ENCODE data around the gene PCDH20. TPM values are rescaled to one million over a fixed set of nuclear protein-coding genes. Genes with fewer than 3 reads are reported as not detected.

Gene PCDH20
- polyA plus RNA-seq, 3 donors, result not detected

DNA sequence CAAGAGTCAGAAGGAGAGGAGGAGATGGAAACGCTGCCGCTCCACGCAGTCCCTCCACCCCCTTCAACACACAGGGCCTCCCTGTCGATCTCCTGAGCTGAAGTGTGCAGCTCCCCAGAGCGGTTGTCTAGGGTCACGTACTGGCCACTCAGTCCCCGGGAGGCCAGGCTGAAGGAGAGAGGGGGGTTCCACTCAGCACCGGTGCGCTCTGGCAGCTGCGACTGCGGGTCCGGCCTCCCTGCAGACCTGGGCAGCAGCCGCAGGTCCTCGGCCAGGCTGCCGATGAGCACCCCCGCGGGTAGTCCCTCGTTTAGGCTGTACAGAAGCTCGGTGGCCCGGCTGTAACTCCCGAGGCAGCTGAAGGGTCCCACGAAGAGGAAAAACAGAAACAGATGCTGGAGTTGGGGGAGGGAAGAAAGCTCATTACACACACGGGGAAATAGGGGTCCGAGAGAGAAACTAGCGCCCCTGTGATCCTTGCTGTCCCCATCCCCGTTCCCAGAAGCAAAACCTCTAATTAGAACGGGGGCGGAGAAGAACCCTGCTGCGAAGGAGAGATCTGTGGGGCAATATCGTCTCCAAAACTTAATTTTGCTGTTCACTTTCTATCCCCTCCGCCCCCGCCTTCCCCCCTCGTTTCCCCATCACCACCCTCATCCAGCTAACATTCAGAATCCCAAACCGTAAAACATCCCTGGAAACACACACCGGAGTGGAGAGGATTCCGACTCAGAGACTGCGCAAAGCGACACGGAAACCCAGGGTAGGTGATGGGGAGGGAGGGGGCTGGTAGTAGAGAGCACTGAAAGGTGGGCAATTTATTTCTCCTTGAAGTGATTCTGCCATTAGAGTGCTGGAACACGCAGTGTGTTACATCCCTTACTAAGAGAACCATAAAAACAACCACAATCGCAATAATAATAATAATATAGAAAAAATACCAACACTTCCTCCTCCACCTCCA is 1.8 kb downstream of the PCDH20 start:
- no peaks in the 10 kb centered on the region for H3K4me1 ChIP-seq (ENCODE audit: control insufficient read depth in 1 of 2, insufficient read depth in 2 of 2, low read length in 2 of 2)
- TF ChIP-seq CTCF (IDR thresholded peaks at IDR 0.05), result no peak
- no peaks in the 10 kb centered on the region for H4K20me1 ChIP-seq (ENCODE audit: insufficient read depth, low read length)
- no peak overlapping the region for H3K4me3 ChIP-seq (replicated peaks in 1 of 3; ENCODE audit: low read depth in 2 of 3, low read length in 3 of 3)
- Mint-ChIP-seq H3K27me3 (ENCODE audit: low read depth in 3 of 3) (peaks cover 33 to 40% (median 36%) of the 10 kb centered on the region in 3 donors), H3K27ac (peak overlapping the region in 2 of 7 donors; percentile 4 to 61), H3K9me3 (peaks cover 0 to 13% (median 2%) of the 10 kb centered on the region in 7 donors), H3K36me3 (peaks cover 0 to 3% of the 10 kb centered on the region in 2 donors), H3K4me3 (peak overlapping the region in 1 of 2 donors; percentile 84), H3K4me1 (peaks cover 12% of the 10 kb centered on the region)
- intact Hi-C loops (cut with micrococcal nuclease), result no loop called here
- H3K36me3 ChIP-seq (replicated peaks in 1 of 2; ENCODE audit: control insufficient read depth in 1 of 2, insufficient read depth in 2 of 2, low read length in 2 of 2), result no peaks in the 10 kb centered on the region
- no peak overlapping the region for H2AFZ ChIP-seq (ENCODE audit: insufficient read depth, low read depth, low read length, poor library complexity, severe bottlenecking)
- no peak overlapping the region for H3K27ac ChIP-seq (ENCODE audit: low read depth in 1 of 2, low read length in 2 of 2)
- DNase-seq, result no peak
- no peaks in the 10 kb centered on the region for H3K79me2 ChIP-seq (ENCODE audit: insufficient read depth, low read length)
- 4% methylated on average over 18 of the region's 41 CpGs for WGBS (ENCODE audit: insufficient coverage)
- H3K9ac ChIP-seq (ENCODE audit: insufficient read depth, low read length, poor library complexity, severe bottlenecking), result no peak overlapping the region
- no peak overlapping the region for H3K4me2 ChIP-seq (replicated peaks; ENCODE audit: extremely low read depth, low read length, poor library complexity, severe bottlenecking)
- H3K27me3 ChIP-seq (ENCODE audit: control insufficient read depth in 2 of 2, insufficient read depth in 2 of 2, low read length in 2 of 2), result peaks cover 25 to 40% of the 10 kb centered on the region in 2 donors
- peaks cover 0 to 7% of the 10 kb centered on the region in 2 donors for H3K9me3 ChIP-seq (replicated peaks in 1 of 2; ENCODE audit: control insufficient read depth in 1 of 2, insufficient read depth in 1 of 2, low read length in 2 of 2)

DNA sequence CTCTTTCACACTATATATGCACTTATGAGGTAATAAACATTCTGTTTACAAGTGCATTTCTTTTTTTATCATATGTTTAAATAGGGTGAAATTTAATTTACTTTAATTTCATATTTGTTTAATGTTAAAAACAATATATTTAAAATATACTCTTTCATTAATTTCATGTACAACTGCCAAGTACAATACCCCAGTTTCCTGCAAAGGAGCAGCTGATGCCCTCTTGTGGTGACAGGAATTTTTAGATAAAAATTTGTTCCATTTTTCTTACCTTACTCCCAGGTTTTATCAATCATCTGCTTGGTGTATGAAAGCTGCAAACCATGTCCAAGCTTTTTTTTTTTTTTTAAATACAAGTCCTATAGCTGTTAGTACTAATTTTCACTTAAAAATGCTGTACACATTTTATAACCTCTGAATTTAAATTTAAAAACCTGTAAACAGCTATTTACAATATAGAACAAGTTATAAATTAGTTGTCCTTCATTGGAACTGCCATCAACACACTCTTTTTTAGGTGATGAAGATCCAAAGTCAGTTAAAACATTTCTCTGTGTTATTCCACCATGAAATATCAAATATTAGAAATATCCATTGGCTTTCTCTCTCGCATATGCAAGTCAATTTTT is 4.9 kb downstream of the PCDH20 start:
- Mint-ChIP-seq H3K4me1 (peaks cover 12% of the 10 kb centered on the region), H3K27ac (no peak overlapping the region), H3K36me3 (peaks cover 0 to 3% of the 10 kb centered on the region in 2 donors), H3K9me3 (peaks cover 0 to 11% (median 2%) of the 10 kb centered on the region in 7 donors), H3K27me3 (ENCODE audit: low read depth in 3 of 3) (peaks cover 30% of the 10 kb centered on the region in 3 donors), H3K4me3 (no peak overlapping the region)
- Histone ChIP-seq H3K9ac (ENCODE audit: insufficient read depth, low read length, poor library complexity, severe bottlenecking) (no peak overlapping the region), H3K4me2 (replicated peaks; ENCODE audit: extremely low read depth, low read length, poor library complexity, severe bottlenecking) (no peak overlapping the region), H3K27me3 (ENCODE audit: control insufficient read depth in 2 of 2, insufficient read depth in 2 of 2, low read length in 2 of 2) (peaks cover 25 to 38% of the 10 kb centered on the region in 2 donors), H3K79me2 (ENCODE audit: insufficient read depth, low read length) (no peaks in the 10 kb centered on the region), H3K4me3 (replicated peaks in 1 of 3; ENCODE audit: low read depth in 2 of 3, low read length in 3 of 3) (no peak overlapping the region), H4K20me1 (ENCODE audit: insufficient read depth, low read length) (no peaks in the 10 kb centered on the region), H2AFZ (ENCODE audit: insufficient read depth, low read depth, low read length, poor library complexity, severe bottlenecking) (no peak overlapping the region), H3K9me3 (replicated peaks in 1 of 2; ENCODE audit: control insufficient read depth in 1 of 2, insufficient read depth in 1 of 2, low read length in 2 of 2) (peaks cover 0 to 7% of the 10 kb centered on the region in 2 donors), H3K36me3 (replicated peaks in 1 of 2; ENCODE audit: control insufficient read depth in 1 of 2, insufficient read depth in 2 of 2, low read length in 2 of 2) (no peaks in the 10 kb centered on the region), H3K4me1 (ENCODE audit: control insufficient read depth in 1 of 2, insufficient read depth in 2 of 2, low read length in 2 of 2) (no peaks in the 10 kb centered on the region), H3K27ac (ENCODE audit: low read depth in 1 of 2, low read length in 2 of 2) (no peak overlapping the region)
- no peak for TF ChIP-seq CTCF (IDR thresholded peaks at IDR 0.05)
- intact Hi-C loops (cut with micrococcal nuclease), result no loop called here
- no CpG with 5 or more reads among the region's 1 CpG for WGBS (ENCODE audit: insufficient coverage)
- DNase-seq, result no peak

Measured in CD14-positive monocyte (primary cell).